ENCODE measurements around the gene STYXL2.

STYXL2 gene

DNA sequence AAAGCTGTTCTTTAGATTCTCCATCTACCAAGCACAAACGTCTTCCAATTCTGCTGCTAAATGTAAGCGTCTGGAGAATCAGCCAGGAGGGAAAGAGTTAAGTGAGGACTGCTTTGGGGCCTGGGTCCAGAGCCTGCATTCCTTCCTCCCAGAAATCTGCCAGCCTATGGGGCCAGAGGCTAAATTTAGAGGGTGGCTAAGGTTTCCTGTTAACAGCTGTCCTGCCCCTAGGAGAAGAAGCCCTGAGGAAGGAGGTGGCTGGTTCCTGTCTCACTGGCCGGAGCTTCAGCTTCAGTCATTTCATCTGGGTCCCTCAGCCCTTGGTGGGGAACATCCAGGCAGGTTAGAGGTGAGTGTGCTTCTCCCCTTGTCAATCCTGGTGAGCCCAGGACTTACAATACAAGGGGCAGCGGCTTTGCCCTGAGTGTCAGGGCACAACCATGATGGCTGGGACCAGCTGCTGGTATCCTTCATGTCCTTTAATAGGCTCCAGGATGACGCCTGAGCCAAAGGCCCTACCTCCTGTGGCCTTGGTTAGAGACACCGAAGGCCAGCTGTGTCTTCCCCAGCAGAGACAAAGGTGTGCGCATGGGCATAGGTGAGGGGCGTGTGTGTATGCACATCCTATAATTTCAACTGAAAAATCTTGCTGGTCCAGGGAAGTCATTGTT lies at the start of gene STYXL2:
TSS of gene STYXL2 (plus strand) at position 230 of the 671 bp plus-strand sequence. CDS start 775 bp downstream, outside the sequence.
- Histone ChIP-seq H3K36me3 (ENCODE audit: control insufficient read depth, insufficient read depth, low read length) (no peaks in the 10 kb centered on the region), H3K4me3 (replicated peaks; ENCODE audit: low read depth, low read length) (no peak within 1 kb of the TSS), H3K27me3 (replicated peaks; ENCODE audit: control insufficient read depth, insufficient read depth, low read length) (no peaks in the 10 kb centered on the region)
- no peak for TF ChIP-seq CTCF (IDR thresholded peaks at IDR 0.05; ENCODE audit: insufficient read depth, low read length, poor library complexity, severe bottlenecking)
- no peak for DNase-seq (ENCODE audit: extremely low read depth, insufficient read length)

DNA sequence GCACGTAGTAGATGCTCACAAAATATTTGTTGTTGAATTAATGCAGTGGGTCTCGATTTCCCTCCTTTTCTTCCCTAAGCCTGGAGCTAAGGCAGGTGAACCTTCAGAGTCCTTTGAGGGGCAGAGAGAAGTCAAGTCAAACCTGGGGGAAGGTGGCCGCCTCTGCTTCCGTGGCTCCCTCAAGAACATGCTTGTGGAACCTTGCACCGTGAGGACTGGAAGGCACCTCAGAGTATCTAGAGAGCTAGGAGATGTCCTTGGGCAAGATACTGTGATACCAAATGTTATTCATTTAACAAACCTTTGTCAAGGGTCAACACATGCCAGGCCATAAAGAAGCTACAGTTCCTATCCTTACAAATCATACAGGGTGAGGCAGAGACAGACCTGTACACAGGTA lies 42.0 kb upstream of the STYXL2 start:
- no peak overlapping the region for H3K4me3 ChIP-seq (replicated peaks; ENCODE audit: low read depth, low read length)
- no peaks in the 10 kb centered on the region; the same call in 1 of the 2 replicates for H3K27me3 ChIP-seq (replicated peaks; ENCODE audit: control insufficient read depth, insufficient read depth, low read length)
- TF ChIP-seq CTCF (IDR thresholded peaks at IDR 0.05; ENCODE audit: insufficient read depth, low read length, poor library complexity, severe bottlenecking): no peak
- H3K36me3 ChIP-seq (ENCODE audit: control insufficient read depth, insufficient read depth, low read length): no peaks in the 10 kb centered on the region
- no peak for DNase-seq (ENCODE audit: extremely low read depth, insufficient read length)

- peak; percentile 43 for TF ChIP-seq CTCF (IDR thresholded peaks at IDR 0.05; ENCODE audit: insufficient read depth, low read length, poor library complexity, severe bottlenecking)
- no peak for DNase-seq (ENCODE audit: extremely low read depth, insufficient read length)
- Histone ChIP-seq H3K27me3 (replicated peaks; ENCODE audit: control insufficient read depth, insufficient read depth, low read length) (no peaks in the 10 kb centered on the region; the same call in 1 of the 2 replicates), H3K36me3 (ENCODE audit: control insufficient read depth, insufficient read depth, low read length) (no peaks in the 10 kb centered on the region), H3K4me3 (replicated peaks; ENCODE audit: low read depth, low read length) (no peak overlapping the region)
These were observed 41.5 kb upstream of the STYXL2 start for GRCh38 chr1:167052389-167052788.

DNA sequence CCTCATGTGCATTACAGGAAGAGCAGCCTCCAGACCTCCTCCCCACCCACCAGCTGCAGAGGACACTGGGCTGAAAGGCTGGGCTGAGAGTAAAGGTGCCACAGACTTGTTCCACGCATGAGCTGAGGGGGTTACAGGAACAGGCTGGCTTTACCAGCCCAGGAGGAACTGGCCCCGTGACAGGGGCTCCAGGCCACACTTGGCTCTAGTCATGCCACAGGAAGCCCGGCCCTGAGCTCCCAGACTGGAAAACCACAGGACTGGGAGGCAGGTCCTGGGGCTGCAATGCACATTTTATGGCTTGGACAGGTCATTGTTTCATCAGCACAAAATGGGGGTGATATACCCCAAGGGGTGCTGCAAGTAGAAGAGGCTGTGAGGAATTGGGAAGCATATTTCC lies 39.3 kb upstream of the STYXL2 start:
- TF ChIP-seq CTCF (IDR thresholded peaks at IDR 0.05; ENCODE audit: insufficient read depth, low read length, poor library complexity, severe bottlenecking): no peak
- no peaks in the 10 kb centered on the region; the same call in 1 of the 2 replicates for H3K27me3 ChIP-seq (replicated peaks; ENCODE audit: control insufficient read depth, insufficient read depth, low read length)
- H3K4me3 ChIP-seq (replicated peaks; ENCODE audit: low read depth, low read length): no peak overlapping the region
- DNase-seq (ENCODE audit: extremely low read depth, insufficient read length): no peak
- no peaks in the 10 kb centered on the region for H3K36me3 ChIP-seq (ENCODE audit: control insufficient read depth, insufficient read depth, low read length)

DNA sequence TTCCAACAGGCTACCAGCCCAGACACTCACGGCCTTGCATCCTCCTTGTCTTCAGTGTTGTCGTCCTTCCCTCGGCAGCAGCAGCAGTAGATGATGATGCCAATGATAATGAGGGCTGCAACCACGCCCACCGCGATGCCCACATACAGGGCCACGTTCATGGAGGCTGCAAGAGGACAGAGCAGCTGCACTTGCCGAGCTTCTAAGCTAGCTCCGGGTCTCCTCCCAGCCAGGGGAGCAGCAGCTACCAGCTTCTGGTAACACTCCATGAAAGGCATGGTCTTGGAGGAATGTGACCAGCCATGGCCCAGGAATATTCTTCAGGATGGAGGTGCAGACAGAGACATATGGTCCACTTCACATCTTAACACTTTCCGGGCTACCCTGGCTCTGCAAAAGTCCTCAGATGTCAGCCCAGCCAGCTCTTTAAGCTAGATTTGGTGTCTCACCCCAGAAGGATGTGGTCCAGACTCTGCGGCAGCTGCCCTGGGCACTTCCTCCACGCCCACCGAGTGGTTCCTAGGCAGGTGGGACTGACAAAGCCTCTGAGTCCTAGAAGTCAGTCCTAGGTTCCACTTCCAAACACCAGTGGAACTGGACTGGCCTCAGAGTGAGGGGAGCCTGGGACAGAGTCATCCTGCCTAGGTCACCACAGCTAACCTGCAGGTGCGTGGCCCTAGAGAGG lies 38.8 kb upstream of the STYXL2 start:
- Histone ChIP-seq H3K36me3 (ENCODE audit: control insufficient read depth, insufficient read depth, low read length) (no peaks in the 10 kb centered on the region), H3K4me3 (replicated peaks; ENCODE audit: low read depth, low read length) (no peak overlapping the region), H3K27me3 (replicated peaks; ENCODE audit: control insufficient read depth, insufficient read depth, low read length) (no peaks in the 10 kb centered on the region; the same call in 1 of the 2 replicates)
- TF ChIP-seq CTCF (IDR thresholded peaks at IDR 0.05; ENCODE audit: insufficient read depth, low read length, poor library complexity, severe bottlenecking): no peak
- no peak for DNase-seq (ENCODE audit: extremely low read depth, insufficient read length)
